ENCODE measurements around the gene COL4A6.

COL4A6 gene

GRCh38 chrX:108199691-108200090, 238.5 kb downstream of the COL4A6 start:
- DNase-seq = no peak

- DNase-seq = no peak
Measured at GRCh38 chrX:108199041-108199440, 239.2 kb downstream of the COL4A6 start.

GRCh38 chrX:108198420-108198819, 239.8 kb downstream of the COL4A6 start:
- no peak for DNase-seq

DNA sequence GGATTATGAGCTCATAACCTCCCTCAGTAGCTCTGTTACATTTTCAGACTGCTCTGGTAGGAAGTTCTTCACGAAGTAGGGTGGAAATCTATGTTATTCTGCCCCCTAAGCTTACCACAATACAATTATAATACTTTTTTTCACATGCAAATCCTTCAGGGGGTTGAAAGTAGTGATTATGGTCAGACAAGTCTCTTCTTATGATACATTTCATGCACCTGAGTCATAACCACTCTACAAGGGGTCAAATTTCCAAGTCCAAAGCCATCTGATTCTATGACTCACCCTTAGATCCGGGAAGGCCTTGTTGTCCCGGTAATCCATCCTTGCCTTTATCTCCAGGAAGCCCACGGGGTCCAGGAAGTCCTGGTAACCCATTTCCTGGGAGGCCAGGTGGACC, 251.4 kb downstream of the COL4A6 start:
- no peak for DNase-seq

- no peak for DNase-seq
Measured at GRCh38 chrX:108178143-108178498, 260.1 kb downstream of the COL4A6 start.

DNA sequence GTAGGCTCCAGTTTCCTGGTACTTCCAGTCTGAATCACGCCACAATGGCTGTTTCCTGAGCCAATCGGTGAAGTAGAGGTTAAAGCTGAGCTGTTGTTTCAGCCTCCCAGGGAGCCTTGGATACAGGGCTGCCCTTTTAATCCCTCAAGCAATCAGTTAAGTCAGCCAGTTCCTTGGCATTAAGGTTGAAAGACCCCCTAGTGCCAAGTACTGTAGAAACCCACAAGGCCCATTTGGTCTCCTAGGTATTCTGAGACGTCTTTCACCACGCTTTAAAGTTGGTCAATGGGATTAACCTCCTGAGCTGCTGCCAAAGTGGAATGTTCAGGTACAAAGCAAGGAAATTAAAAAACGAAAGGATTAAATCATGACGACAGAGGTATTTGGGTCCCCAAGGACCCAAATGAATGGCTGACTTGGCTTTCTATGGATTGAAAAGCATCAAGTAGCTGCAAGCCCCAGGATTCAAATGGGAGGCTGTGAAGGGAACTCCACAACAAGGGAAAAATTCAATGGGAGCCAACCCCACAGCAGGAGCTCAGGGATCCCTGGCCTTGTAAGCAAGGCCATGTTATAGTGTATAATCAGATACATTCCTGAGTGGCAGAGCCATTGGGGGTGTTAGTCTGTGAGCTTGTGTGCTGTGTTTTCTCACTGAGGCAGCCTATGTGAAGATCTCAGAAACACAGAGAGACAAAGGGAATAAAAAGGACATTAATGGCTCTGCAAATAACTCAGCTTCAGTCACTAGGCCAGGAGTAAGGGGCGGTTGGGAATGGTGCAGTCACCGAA, 260.7 kb downstream of the COL4A6 start:
- no peak for DNase-seq

- no peak for DNase-seq
Measured at GRCh38 chrX:108173874-108174273, 264.3 kb downstream of the COL4A6 start.

- no peak for DNase-seq
Measured at GRCh38 chrX:108171671-108172070, 266.6 kb downstream of the COL4A6 start.

GRCh38 chrX:108169768-108170167, 268.5 kb downstream of the COL4A6 start:
- DNase-seq = no peak

- DNase-seq = no peak
Measured at GRCh38 chrX:108168961-108169740, 269.1 kb downstream of the COL4A6 start.

DNA sequence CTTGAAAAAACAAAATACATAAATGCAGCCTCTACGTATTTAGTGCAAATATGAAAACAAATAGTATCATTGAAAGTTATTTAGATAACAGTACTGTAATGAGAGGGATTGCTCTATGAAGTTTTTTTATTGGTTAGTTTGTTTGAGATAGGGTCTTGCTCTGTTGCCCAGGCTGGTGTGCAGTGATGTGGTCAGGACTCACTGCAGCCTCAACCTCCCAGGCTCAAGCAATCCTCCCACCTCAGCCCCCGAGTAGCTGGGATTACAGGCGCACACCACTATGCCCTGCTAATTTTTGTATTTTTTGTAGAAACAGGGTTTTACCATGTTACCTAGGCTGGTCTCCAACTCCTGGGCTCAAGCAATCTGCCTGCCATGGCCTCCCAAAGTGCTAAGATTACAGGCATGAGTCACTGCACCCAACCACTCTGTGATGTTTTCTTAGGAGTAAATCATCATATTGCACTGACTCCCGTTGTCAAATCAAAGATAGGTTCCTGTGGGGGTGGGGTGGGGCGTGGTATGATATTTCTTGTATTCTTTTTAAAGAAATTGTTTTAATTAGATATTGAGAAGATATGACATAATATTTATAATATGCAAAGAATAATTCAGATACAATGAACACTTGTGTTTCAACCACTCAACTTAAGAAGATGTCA, 270.9 kb downstream of the COL4A6 start:
- DNase-seq = no peak

DNA sequence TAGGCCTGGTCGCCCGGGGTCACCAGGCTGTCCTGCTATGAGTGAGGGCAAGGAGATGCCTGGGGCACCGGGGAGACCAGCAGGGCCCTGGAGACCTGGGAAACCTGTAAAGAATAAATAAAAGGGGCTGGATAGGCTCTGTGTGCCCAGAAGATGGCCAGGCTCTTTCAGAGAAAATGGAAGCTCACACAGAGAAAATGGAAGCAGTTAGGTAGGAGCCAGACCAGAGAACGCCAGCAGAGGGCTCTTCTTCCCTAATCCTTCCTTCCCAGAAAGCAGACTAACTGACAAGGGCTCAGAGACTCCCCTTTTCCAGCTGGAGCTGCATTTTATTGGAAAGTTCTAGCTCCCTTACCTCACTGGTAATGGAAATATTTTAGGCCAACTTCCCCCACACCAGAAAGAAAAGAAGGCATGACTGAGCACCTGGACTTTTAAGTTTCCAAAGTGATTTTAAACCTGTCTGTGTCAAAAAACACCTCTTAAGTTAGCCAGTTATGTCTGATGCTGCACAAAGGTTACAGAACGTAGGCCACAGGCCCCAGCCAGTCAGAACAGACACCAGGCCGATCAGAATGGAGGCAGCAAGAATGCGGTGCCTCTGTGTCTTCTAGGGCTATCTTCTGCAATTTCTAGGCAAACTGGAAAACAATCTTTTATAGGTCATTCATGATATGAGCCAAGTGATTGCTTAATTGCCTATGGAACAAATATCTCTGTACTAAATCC, 272.7 kb downstream of the COL4A6 start:
- no peak for DNase-seq

DNA sequence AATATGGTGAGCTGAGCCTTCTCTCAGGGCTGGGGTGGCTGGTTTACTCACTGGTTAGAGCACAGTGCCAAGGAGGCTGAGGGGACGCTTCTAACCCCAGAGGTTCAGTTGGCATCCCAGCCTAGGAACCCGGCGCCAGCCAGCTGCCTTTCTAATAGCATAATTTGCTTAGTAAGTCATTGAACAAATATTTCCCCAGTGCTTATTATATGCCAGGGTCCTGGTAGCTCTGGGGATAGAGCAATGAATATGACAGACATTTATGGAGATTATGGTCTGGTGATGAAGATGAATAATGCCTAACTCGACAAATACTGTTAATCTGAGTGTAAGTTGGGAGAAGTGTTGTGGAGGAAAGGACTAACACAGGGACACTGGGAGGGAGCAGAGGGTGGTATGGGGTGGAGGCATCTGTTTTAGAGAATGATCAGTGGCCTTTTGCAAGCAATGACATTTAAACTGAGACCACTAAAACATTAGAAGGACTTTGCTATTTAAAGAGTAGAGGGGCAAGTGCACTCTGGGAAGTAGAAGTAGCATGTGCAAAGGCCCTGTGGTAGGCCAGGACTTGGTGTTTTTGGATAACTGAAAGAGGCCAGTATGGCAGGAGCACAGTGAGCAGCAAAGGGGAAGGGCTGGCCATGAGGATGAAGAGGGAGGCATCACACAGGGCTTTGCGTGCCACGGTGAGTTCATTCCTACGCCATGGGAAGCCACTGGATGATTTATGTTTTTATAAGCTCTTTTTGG, 274.7 kb downstream of the COL4A6 start:
- DNase-seq = no peak

DNA sequence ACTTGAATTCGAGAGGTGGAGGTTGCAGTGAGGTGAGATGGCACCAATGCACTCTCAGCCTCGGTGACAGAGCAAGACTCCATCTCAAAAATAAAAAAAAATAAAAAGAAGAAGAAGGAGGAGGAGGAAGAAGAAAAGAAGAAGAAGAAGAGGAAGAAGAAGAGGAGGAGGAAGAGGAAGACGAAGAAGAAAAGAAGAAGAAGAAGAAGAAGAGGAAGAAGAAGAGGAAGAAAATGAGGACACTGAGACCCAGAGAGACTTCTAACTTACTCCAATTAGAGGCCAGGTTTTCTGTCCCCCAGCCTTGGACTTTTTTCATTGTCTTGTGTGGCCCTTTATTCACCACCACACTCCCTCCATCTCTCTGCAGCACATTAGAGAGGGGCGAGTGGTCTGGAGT, 276.0 kb downstream of the COL4A6 start:
- DNase-seq = no peak

GRCh38 chrX:108160309-108160708, 277.9 kb downstream of the COL4A6 start:
- DNase-seq = no peak

- DNase-seq = no peak
Measured at GRCh38 chrX:108159028-108159670, 279.1 kb downstream of the COL4A6 start.

DNA sequence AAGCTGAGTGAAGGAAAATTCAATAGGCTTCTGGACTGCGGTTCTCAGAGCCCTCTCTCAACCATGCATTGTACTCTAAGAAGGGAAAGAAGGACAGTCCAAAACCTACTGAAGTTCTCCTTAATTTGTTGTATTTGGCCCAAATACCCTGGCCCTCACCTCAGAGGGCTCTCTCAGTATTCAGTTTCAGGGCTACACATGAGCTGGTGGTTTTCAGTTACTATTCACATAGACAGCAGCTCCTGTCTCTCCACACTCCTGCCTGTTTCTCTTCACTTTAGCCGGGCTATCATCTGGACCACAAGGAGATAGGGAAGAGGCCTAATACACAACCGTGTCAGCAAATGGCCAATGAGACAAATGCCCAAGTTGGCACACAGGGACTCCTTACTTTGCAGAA, 280.6 kb downstream of the COL4A6 start:
- no peak for DNase-seq

DNA sequence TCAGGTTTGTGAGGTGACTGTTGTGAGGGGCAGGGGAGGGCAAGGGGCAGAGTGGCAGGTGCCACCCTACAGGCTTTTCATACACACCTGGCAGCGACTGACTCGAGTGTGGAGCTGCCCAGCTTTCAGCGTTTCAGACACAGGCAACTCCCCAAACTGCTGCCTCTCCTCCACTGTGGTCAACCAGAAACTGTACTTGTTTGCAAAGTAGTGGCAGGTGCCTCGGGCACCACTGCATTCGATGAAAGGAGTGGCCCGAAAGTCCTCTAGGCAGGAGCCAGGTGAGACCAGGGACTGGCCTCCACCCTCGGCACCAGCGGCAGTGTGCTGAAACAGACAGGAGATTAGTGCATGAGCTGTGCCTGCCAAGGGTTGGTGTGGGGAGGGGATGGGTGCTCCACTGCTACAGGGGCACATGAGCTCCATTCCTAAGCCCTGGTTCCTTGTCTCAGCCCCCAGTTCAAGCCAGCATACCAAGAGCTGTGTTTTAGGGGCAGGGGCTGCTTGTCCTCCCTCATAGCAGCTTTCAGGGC, 281.2 kb downstream of the COL4A6 start:
- DNase-seq = no peak

GRCh38 chrX:108156082-108156481, 282.1 kb downstream of the COL4A6 start:
- no peak for DNase-seq

DNA sequence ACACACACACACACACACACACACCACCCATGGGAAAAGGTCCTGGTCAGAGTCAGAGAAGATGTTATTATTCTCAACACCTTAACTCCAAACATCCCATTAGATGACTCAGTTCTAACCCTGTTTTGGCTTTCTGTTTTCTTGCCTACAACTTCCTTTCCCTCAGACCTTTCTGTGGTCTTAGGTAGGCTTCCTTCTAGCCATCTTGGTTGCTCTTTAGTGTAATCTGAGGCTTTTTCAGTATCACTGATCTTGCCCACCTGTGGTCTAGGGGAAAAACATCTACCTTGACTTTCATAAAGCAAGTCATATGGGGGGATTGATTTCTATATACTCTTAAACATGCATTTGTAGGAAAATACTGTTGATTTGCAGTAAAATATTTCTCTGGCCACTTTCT, 289.7 kb downstream of the COL4A6 start:
- no peak for DNase-seq
